ENCODE results near the gene MAGEA2.
"Not testable (repeated sequence)": the region's sequence is repeated elsewhere in the genome, so short reads cannot be mapped to it uniquely, and the experiment has no call there.

MAGEA2 gene

GRCh38 chrX:152725409-152725808, 28.2 kb downstream of the MAGEA2 start:
- no peak for DNase-seq
- Histone ChIP-seq H3K4me3 (ENCODE audit: low read depth, low read length) (no peak overlapping the region), H3K36me3 (no peaks in the 10 kb centered on the region), H3K27ac (no peak overlapping the region), H3K9me3 (ENCODE audit: severe bottlenecking) (no peaks in the 10 kb centered on the region), H3K27me3 (ENCODE audit: insufficient read depth, low read depth, severe bottlenecking) (peaks cover 40% of the 10 kb centered on the region)
- no peak for TF ChIP-seq CTCF (IDR thresholded peaks at IDR 0.05; ENCODE audit: low read depth, low read length)

GRCh38 chrX:152713815-152714787, 39.5 kb downstream of the MAGEA2 start, which contains the start of gene MAGEA2B:
Gene MAGEA2B, plus strand, starts transcription at chrX:152714628. Its CDS starts 2,479 bp downstream, at chrX:152717107.
- not testable (repeated sequence) for H3K9me3 ChIP-seq (ENCODE audit: severe bottlenecking); DNase-seq; H3K27me3 ChIP-seq (ENCODE audit: insufficient read depth, low read depth, severe bottlenecking); H3K4me3 ChIP-seq (ENCODE audit: low read depth, low read length); H3K36me3 ChIP-seq; H3K27ac ChIP-seq

- H3K27ac ChIP-seq; H3K27me3 ChIP-seq (ENCODE audit: insufficient read depth, low read depth, severe bottlenecking); DNase-seq; H3K4me3 ChIP-seq (ENCODE audit: low read depth, low read length); H3K36me3 ChIP-seq; H3K9me3 ChIP-seq (ENCODE audit: severe bottlenecking): not testable (repeated sequence)
Observed at GRCh38 chrX:152713195-152713594, 40.4 kb downstream of the MAGEA2 start.

GRCh38 chrX:152709173-152709572, 44.5 kb downstream of the MAGEA2 start, which contains the start of gene CSAG2:
Gene CSAG2, minus strand, starts transcription at chrX:152709273. Its CDS starts 161 bp downstream, at chrX:152709112.
- not testable (repeated sequence) for H3K27me3 ChIP-seq (ENCODE audit: insufficient read depth, low read depth, severe bottlenecking); H3K27ac ChIP-seq; H3K36me3 ChIP-seq; DNase-seq; H3K9me3 ChIP-seq (ENCODE audit: severe bottlenecking); H3K4me3 ChIP-seq (ENCODE audit: low read depth, low read length)

- H3K36me3 ChIP-seq; H3K9me3 ChIP-seq (ENCODE audit: severe bottlenecking); H3K27me3 ChIP-seq (ENCODE audit: insufficient read depth, low read depth, severe bottlenecking); H3K27ac ChIP-seq; H3K4me3 ChIP-seq (ENCODE audit: low read depth, low read length); DNase-seq: not testable (repeated sequence)
Observed at GRCh38 chrX:152706500-152706899, 47.1 kb downstream of the MAGEA2 start.

GRCh38 chrX:152700390-152700789, 53.3 kb downstream of the MAGEA2 start:
- H3K9me3 ChIP-seq (ENCODE audit: severe bottlenecking); H3K36me3 ChIP-seq; H3K27me3 ChIP-seq (ENCODE audit: insufficient read depth, low read depth, severe bottlenecking); DNase-seq; H3K27ac ChIP-seq; H3K4me3 ChIP-seq (ENCODE audit: low read depth, low read length): not testable (repeated sequence)

All from WERI-Rb-1 (cell line).